ENCODE measurements around the gene JPH3.

The JPH3 gene

GRCh38 chr16:87602001-87602775, at the start of gene JPH3:
Gene JPH3, plus strand, starts transcription at chr16:87602508. Its CDS starts 639 bp downstream, at chr16:87603147.
- no peak for DNase-seq

DNA sequence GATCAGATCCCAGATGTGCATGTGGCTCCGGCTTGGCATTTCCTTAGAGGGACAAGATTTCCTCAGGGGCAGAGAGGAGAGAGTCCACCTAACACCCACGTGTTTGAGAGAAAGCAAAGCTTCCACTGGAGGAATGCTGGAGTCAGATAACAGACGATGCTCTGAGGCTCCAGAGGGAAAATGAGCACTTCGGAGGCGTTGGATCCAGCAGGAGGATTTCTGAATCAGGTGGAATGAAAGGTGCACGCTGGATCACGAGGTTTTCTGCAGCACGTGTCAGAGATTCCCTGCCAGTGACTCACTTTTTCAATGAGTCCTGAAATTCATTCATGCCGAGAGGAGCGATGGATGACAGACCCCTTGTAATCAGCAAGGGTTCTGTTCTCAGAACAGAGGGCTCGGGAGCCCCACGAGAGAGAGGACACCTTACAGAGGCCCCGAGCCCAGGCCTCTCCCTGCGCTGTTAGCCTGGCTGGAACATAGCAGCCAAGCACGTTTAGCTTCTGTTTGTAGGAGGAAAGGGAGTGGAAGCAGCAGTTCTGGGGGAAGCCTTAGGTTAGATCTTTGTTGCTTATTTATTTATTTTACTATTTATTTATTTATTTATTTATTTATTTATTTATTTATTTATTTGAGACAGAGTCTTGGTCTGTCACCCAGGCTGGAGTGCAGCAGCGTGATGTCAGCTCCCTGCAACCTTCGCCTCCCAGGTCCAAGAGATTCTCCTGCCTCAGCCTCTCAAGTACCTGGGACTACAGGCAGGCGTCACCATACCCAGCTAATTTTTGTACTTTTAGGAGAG, 49.3 kb upstream of the JPH3 start:
- no peak for DNase-seq

- no peak for DNase-seq
Measured at GRCh38 chr16:87554754-87555427, 47.4 kb upstream of the JPH3 start.

DNA sequence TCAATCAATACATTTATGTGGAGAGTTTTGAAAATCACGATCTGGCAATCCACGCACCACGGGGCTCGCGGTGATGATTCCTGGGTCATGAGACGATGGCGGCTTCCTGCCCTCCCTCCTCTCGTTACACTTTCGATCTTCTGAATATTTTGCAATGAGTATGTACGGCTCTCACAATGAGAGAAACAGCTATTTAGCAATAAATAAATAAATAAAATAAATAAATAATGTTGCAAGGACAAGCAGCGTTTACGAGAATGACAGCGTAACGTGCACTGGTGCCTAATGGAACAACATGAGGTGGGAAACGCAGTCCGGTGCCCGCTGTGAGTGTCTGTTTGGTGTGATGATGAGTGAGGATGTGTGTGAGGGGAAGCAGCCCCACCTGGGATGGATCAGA, 46.7 kb upstream of the JPH3 start:
- no peak for DNase-seq

DNA sequence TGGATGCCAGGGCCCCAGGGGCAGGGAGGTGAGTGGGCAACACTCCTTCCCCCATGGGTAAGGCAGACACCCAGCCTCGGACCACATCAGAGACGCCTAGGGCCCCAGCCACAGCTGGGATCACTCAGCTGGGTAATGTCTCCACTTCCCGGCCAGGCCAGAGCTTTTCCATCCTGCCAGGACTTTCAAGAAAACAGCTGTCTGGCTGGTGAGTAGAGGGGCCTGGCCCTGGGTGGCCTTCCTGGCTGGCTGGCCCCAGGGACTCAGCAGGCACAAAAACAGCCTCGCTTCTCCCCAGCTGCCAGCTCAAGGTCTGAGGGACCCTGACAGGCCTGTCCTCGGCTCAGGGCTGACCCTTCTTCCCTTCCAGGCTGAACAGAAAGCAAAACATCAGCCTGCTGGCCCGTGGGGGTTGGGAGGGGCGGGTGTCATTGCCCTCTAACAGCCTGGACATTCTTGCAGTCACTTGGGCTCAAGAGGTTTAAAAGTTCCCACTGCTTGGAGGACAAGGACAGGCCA, 45.3 kb upstream of the JPH3 start:
- no peak for DNase-seq

DNA sequence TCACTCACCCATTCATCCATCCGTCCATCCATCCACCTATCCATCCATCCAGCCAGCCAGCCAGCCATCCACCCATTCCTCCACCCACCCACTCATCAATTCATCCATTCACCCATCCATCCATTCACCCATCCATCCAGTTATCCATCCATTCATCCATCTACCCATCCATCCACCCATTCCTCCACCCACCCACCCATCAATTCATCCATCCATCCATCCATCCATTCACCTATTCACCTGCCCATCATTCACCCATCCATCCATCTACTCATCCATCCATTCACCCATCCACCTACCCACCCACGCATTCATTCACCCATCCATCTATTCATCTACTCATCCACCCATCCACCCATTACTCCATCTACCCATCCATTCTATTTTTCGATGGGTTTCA, 43.6 kb upstream of the JPH3 start:
- no peak for DNase-seq

- no peak for DNase-seq
Measured at GRCh38 chr16:87559945-87560344, 42.4 kb upstream of the JPH3 start.

GRCh38 chr16:87560428-87561199, 41.7 kb upstream of the JPH3 start:
- DNase-seq, result no peak

DNA sequence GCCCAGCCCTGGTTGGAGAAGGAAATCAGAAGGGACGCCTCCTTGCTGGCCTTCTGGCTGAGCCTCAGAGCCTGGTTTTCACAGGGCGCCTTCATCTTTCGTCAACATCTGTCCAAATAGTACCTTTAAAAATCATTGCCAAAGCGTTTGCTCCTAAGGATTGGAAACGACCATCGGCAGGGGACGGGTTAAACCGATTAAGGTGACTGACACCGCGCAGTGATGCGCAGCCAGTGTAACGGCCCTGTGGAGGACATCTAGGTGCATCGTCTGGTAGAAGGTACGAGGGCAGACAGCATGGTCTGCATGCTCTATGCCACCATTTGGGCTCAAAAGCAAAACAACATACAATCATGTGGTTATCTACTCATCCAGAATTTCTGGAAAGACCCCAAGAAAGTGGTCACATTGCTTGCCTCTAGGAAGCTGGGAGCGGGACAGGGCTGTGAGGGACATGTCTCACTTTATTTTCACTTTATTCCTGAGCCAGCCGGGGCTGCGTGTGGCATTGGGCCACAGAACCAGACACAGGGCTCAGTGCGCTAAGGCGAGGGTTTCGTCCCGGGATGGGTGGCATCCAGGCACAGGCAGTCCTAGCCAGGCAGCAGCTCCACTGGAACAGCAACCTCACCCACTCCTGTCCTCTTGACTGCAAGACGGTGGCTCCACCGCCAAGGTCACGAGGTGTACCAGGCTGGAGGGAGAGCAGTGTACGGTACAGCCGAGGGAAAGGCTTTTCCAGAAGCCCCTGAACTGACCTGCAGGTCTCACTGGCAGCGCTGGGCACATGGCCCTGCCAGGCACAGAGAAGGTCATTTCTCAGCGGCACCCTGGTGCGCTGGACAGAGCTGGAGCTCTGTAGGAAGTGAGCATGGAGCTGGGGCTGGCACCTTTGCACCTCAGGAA, 40.9 kb upstream of the JPH3 start:
- no peak for DNase-seq

- no peak for DNase-seq
Measured at GRCh38 chr16:87562201-87562600, 40.1 kb upstream of the JPH3 start.

DNA sequence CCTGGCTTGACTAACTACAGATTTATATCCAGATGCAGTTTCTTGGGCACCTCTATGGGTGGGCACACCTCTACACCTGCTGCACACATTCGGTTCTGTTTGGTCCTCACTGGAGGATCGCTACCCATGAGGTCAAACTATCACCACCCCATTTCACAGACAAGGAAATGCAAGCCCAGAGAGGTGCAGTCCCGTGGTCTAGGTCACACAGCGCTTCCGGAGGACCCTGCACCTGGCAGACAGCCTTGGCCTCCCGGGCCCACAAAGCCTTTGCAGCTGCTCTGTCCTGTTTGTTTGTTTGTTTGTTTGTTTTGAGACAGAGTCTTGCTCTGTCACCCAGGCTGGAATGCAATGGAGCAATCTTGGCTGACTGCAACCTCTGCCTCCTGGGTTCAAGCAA, 39.3 kb upstream of the JPH3 start:
- no peak for DNase-seq

GRCh38 chr16:87563714-87564523, 38.4 kb upstream of the JPH3 start:
- DNase-seq, result no peak

- DNase-seq, result no peak
Measured at GRCh38 chr16:87564524-87564778, 37.9 kb upstream of the JPH3 start.

DNA sequence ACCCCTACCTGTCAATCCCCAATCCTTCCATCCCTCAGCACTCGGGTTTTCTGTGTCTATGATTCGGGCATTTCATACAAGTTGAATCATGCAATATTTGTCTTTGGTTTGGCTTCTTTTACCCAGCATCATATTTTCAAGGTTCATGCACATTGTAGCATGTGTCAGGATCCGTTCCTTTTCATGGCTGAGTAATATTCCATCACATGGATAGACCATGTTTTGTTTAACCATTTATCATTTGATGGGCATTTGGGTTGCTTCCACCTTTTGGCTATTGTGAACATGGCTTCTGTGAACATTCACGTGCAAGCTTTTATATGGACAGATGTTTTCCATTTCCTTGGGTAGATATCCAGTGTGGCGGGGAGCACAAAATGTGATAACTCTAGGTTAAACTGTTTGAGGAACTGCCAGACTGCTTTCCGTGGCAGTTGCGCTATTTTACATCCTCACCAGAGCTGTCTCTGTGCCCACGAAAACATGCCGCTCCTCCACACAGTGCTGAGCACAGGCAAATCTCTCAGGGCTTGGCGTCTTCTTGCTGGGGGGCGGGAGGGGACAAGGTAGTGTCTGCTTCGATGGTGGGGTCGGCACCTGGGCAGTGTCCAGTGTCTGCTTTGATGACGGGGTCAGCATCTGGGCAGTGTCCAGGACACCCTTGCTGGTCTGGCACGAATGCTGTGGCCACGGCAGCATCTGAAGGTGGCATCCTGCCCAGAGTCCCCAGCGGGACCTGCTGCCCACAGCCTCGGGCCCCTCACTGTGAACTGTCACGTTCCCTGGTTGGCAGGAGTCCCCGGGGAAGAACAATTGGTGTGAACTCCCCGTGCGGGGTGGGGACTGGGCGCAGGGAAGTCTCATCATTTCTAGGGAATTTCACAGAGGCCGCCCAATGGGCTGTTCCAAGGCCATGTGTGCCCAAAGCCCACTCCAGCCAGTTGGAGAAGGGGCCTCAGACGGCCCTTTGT, 32.4 kb upstream of the JPH3 start:
- DNase-seq, result no peak

- no peak for DNase-seq
Measured at GRCh38 chr16:87570572-87570937, 31.8 kb upstream of the JPH3 start.

DNA sequence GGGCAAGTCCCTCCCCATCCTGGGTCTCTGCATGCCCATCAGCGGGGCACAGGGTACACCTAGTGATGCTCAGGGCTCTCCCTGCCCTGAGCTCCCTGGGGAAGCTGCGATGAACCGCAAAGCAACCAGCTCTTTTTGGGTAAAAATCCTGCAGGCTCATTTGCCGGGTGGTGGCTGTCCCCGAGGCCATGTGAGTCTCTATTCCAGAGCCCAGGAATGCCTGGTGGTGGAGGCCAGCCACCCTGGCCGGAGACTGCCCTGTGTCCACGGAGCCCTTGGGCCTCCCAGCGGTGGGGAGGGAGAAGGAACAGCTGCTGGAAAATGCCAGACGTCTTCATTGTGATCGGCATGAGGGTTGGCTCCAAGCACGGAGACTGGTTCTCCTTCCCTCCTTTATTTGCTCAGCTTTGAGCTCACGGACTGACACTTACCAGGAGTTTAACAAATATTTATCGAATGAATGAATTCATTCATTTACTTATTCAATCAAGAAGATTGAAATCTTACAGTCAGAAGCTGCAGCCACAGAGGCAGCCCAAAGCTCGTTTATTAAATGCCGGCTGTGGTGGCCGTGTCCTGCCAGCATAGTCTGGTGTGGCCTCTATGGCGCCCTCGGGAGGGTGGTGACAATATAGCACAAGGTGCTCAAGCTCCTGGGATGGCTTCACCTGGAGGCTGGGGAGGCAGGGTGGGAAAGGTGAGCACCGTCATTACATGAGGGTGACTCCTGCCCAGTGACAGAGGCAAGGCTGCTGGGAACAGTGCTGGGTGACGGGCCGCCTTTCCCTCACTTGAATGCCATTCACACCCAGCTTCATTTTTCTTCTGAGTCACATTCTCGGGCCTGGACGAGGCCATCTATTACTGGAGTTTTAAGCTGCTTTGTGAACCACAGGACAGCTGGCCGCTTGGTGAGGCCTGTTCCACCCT, 31.1 kb upstream of the JPH3 start:
- DNase-seq, result no peak

DNA sequence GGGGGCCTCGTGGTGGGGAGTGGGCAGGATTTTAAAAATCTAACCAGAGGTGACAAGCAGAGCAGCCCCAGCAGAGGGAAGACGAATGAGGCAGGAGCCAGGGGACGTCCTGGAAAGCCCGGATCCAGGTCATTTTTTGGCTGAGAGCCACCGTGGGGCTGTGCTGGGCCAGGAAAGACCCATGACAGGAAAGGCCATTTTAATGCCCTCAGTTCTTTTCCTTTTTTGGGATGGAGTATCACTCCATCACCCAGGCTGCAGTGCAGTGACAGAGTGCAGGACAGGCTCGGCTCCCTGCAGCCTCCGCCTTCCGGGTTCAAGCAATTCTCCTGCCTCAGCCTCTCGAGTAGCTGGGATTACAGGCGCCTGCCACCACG, 30.5 kb upstream of the JPH3 start:
- no peak for DNase-seq

DNA sequence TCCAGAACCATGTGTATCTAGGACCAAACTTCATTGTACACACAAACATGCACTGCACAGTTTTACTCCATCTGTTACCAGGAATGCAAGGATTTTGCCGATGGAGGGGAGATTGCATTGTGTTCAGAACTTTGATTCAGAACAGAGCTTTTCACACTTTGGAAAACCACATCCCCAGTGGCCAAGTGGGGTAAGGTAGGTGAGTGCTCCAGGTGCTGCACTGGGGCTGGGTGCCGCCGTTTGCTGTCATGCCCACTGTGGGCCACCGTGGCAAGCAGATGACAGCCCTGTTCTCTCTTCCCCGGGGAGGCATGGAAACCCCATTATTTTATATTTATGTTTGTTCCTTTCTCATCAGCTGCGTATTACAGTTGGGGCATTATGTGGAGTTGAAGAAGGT, 29.3 kb upstream of the JPH3 start:
- DNase-seq, result no peak

All from activated CD4-positive, alpha-beta T cell treated with anti-CD3 and anti-CD28 coated beads, Interleukin-2, amount 50 U/mL, for 4 hours (primary cell).